Right lobe of liver (tissue), 4 donors: ENCODE measurements around the gene ATAD2B.

Source experiments
- POLR2A ChIP-seq: fragments of 450-650 bp; IDR thresholded peaks from one replicate; pipeline ENCODE4 v1.6.1; 2017; ENCODE audit warnings: antibody characterized with exemption, mild to moderate bottlenecking
- TF ChIP-seq, protein P1 (sequence below), 4 donors: fragments of 200-600 bp in 3 of 4; fragments of 450-650 bp in 1 of 4; IDR thresholded peaks; one replicate each; pipeline versions ENCODE4 v1.5.1 to v1.8.0; 2016 to 2022; ENCODE audit warnings: antibody characterized with exemption in 4 of 4, mild to moderate bottlenecking in 2 of 4
- donor health status: DM: no; HTN: no; CAD: no.
- donor health status: DM: no; HTN: no; CAD: no.
- donor health status: DM: no; HTN: yes; CAD: no.

DNA sequence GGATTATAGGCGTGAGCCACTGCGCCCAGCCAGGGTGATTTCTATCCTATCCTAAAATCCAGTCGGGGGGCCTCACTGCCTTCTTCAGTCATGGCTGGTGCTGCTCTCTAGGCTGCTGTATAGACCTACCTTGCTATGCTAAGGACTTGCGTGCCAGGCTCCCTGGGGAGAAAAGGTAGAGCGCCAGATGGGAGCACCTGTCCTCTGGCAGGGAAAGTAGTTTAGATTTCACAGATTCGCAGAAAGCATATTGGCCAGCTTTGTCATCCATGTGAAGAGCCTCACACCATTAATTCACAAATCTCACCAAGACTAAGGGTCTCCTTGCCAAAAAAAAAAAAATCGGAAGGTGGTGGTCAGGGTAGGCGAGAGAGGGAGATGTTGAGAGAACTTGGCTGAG, 217.6 kb downstream of the ATAD2B start:
- TF ChIP-seq, protein P1, sequence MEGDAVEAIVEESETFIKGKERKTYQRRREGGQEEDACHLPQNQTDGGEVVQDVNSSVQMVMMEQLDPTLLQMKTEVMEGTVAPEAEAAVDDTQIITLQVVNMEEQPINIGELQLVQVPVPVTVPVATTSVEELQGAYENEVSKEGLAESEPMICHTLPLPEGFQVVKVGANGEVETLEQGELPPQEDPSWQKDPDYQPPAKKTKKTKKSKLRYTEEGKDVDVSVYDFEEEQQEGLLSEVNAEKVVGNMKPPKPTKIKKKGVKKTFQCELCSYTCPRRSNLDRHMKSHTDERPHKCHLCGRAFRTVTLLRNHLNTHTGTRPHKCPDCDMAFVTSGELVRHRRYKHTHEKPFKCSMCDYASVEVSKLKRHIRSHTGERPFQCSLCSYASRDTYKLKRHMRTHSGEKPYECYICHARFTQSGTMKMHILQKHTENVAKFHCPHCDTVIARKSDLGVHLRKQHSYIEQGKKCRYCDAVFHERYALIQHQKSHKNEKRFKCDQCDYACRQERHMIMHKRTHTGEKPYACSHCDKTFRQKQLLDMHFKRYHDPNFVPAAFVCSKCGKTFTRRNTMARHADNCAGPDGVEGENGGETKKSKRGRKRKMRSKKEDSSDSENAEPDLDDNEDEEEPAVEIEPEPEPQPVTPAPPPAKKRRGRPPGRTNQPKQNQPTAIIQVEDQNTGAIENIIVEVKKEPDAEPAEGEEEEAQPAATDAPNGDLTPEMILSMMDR (IDR thresholded peaks at IDR 0.05): no peak
- TF ChIP-seq POLR2A: no peak
